CD14-positive monocyte (primary cell): ENCODE data around the gene SLC7A5. TPM values are rescaled to one million over a fixed set of nuclear protein-coding genes. Genes with fewer than 3 reads are reported as not detected.

Experiments used
- DNase-seq, 3 donors: peaks; one replicate each; pipeline ENCODE4 v3.0.0-alpha.2; 2011 to 2022
- H2AFZ ChIP-seq: 2 replicates; pipeline ENCODE4 v1.6.0; 2012; ENCODE audit warnings: mild to moderate bottlenecking, low read depth, low read length, inconsistent platforms; ENCODE audit not compliant: insufficient read depth, poor library complexity, severe bottlenecking
- H3K27ac ChIP-seq, 2 donors: 1 replicate in 1 of 2; 2 replicates in 1 of 2; pipeline ENCODE4 v1.5.1; 2012 to 2013; ENCODE audit warnings: low read length in 2 of 2, control low read depth in 1 of 2, inconsistent platforms in 1 of 2, low read depth in 1 of 2, mild to moderate bottlenecking in 1 of 2
- H3K27me3 ChIP-seq, 2 donors: one replicate each; pipeline versions ENCODE4 v1.6.0 to v1.6.1; 2011 to 2013; ENCODE audit warnings: low read length in 2 of 2; ENCODE audit not compliant: control insufficient read depth in 2 of 2, insufficient read depth in 2 of 2
- H3K36me3 ChIP-seq, 2 donors: replicated peaks in 1 of 2; 1 replicate in 1 of 2; 2 replicates in 1 of 2; pipeline versions ENCODE4 v1.5.1 to v1.6.1; 2012 to 2013; ENCODE audit warnings: low read length in 2 of 2, control low read depth in 1 of 2, inconsistent platforms in 1 of 2, mild to moderate bottlenecking in 1 of 2; ENCODE audit not compliant: insufficient read depth in 2 of 2, control insufficient read depth in 1 of 2
- H3K4me1 ChIP-seq, 2 donors: 1 replicate in 1 of 2; 2 replicates in 1 of 2; pipeline versions ENCODE4 v1.5.1 to v1.6.1; 2012 to 2013; ENCODE audit warnings: low read length in 2 of 2, control low read depth in 1 of 2, inconsistent platforms in 1 of 2, mild to moderate bottlenecking in 1 of 2, moderate library complexity in 1 of 2; ENCODE audit not compliant: insufficient read depth in 2 of 2, control insufficient read depth in 1 of 2
- H3K4me2 ChIP-seq: replicated peaks from 2 replicates; pipeline ENCODE3; 2012; ENCODE audit warnings: low read length, moderate library complexity, mild to moderate bottlenecking; ENCODE audit not compliant: poor library complexity, severe bottlenecking; ENCODE audit errors: extremely low read depth
- H3K4me3 ChIP-seq, 3 experiments: fragments of 200-600 bp in 1 of 3; sonication (generic) in 1 of 3; replicated peaks in 1 of 3; 1 replicate in 2 of 3; 2 replicates in 1 of 3; pipeline ENCODE4 v1.5.1; 2011 to 2013; ENCODE audit warnings: low read length in 3 of 3, mild to moderate bottlenecking in 3 of 3, control low read depth in 2 of 3, low read depth in 2 of 3, inconsistent platforms in 1 of 3, moderate library complexity in 1 of 3
- H3K79me2 ChIP-seq: 2 replicates; pipeline ENCODE4 v1.6.0; 2012; ENCODE audit warnings: mild to moderate bottlenecking, control low read depth, inconsistent platforms, low read length, moderate library complexity; ENCODE audit not compliant: insufficient read depth
- H3K9ac ChIP-seq: 2 replicates; pipeline ENCODE4 v1.6.0; 2017; ENCODE audit warnings: low read length, mild to moderate bottlenecking; ENCODE audit not compliant: insufficient read depth, poor library complexity, severe bottlenecking
- H3K9me3 ChIP-seq, 2 donors: replicated peaks in 1 of 2; 1 replicate in 1 of 2; 2 replicates in 1 of 2; pipeline versions ENCODE4 v1.5.1 to v1.6.1; 2012 to 2013; ENCODE audit warnings: low read length in 2 of 2, control low read depth in 1 of 2; ENCODE audit not compliant: control insufficient read depth in 1 of 2, insufficient read depth in 1 of 2
- H4K20me1 ChIP-seq: 2 replicates; pipeline ENCODE4 v1.6.0; 2012; ENCODE audit warnings: mild to moderate bottlenecking, low read length, control low read depth, moderate library complexity; ENCODE audit not compliant: insufficient read depth
- H3K27ac Mint-ChIP-seq, 7 donors: one replicate each; pipeline ENCODE4 v1.8.0; 2020; ENCODE audit warnings: mild to moderate bottlenecking in 7 of 7, mixed read lengths in 7 of 7, moderate library complexity in 6 of 7, inconsistent platforms in 2 of 7
- H3K27me3 Mint-ChIP-seq, 3 donors: one replicate each; pipeline ENCODE4 v1.8.0; 2021 to 2022; ENCODE audit warnings: low read depth in 3 of 3, mild to moderate bottlenecking in 3 of 3, mixed read lengths in 3 of 3, moderate library complexity in 3 of 3, inconsistent platforms in 1 of 3
- H3K36me3 Mint-ChIP-seq, 2 donors: one replicate each; pipeline ENCODE4 v1.8.0; 2020; ENCODE audit warnings: mixed read lengths in 2 of 2, inconsistent platforms in 1 of 2, mild to moderate bottlenecking in 1 of 2
- H3K4me1 Mint-ChIP-seq: one replicate; pipeline ENCODE4 v1.8.0; 2020; ENCODE audit warnings: mild to moderate bottlenecking, mixed read lengths
- H3K4me3 Mint-ChIP-seq, 2 donors: one replicate each; pipeline ENCODE4 v1.8.0; 2020; ENCODE audit warnings: mild to moderate bottlenecking in 2 of 2, mixed read lengths in 2 of 2, moderate library complexity in 1 of 2
- H3K9me3 Mint-ChIP-seq, 7 donors: one replicate each; pipeline ENCODE4 v1.8.0; 2020 to 2022; ENCODE audit warnings: mixed read lengths in 7 of 7, mild to moderate bottlenecking in 6 of 7, moderate library complexity in 6 of 7, inconsistent platforms in 2 of 7
- CTCF ChIP-seq: fragments of 200-600 bp; IDR thresholded peaks from one replicate; pipeline ENCODE4 v1.8.0; 2022; ENCODE audit warnings: antibody characterized with exemption, mild to moderate bottlenecking
- WGBS: methylation state at CpG from one replicate; pipeline ENCODE4 v1.1.5; 2013; ENCODE audit warnings: missing lambda C conversion rate; ENCODE audit not compliant: insufficient coverage; 5-methylcytosine and 5-hydroxymethylcytosine counted together
- intact Hi-C, 2 donors: fragments of 100-400 bp; cut with micrococcal nuclease; formaldehyde crosslinking; loops; one replicate each; pipeline versions ENCODE4 v1.15.0 to v1.15.1; 2023
- polyA plus RNA-seq, 3 donors: library from polyadenylated mRNA; depleted of rRNA in 1 of 3; unstranded in 2 of 3; stranded (reverse) in 1 of 3; fragments of 300-500 nt in 2 of 3; fragments of >200 nt in 1 of 3; fragmentation: Illumina TruSeq in 2 of 3; gene quantifications; 1 replicate in 2 of 3; 2 replicates in 1 of 3; pipeline ENCODE4 v1.2.3, GENCODE V29; 2012 to 2021

SLC7A5 gene
- polyA plus RNA-seq, 3 donors: 0.40 to 5.8 (median 1.1) TPM

- no peak for TF ChIP-seq CTCF
- Histone ChIP-seq H3K79me2 (no peaks in the 10 kb centered on the region), H4K20me1 (no peaks in the 10 kb centered on the region), H3K9ac (no peak overlapping the region), H3K4me2 (no peak overlapping the region), H3K4me3 (no peak overlapping the region), H3K27me3 (no peaks in the 10 kb centered on the region), H3K9me3 (no peaks in the 10 kb centered on the region), H3K4me1 (peaks cover 11 to 16% of the 10 kb centered on the region in 2 donors), H3K36me3 (no peaks in the 10 kb centered on the region), H2AFZ (no peak overlapping the region), H3K27ac (no peak overlapping the region)
- Mint-ChIP-seq H3K27me3 (peaks cover 0 to 9% (median 5%) of the 10 kb centered on the region in 3 donors), H3K9me3 (peaks cover 0 to 4% (median 0%) of the 10 kb centered on the region in 7 donors), H3K4me1 (peaks cover 22% of the 10 kb centered on the region), H3K36me3 (no peaks in the 10 kb centered on the region), H3K27ac (no peak overlapping the region), H3K4me3 (no peak overlapping the region)
- intact Hi-C loops: no loop called here
- 52% methylated on average over 15 of the region's 16 CpGs for WGBS
- no peak for DNase-seq
Measured at GRCh38 chr16:87801679-87802259, 67.5 kb downstream of the SLC7A5 start.

- Mint-ChIP-seq H3K27ac (no peak overlapping the region), H3K4me3 (no peak overlapping the region), H3K27me3 (peaks cover 0 to 8% (median 5%) of the 10 kb centered on the region in 3 donors), H3K36me3 (no peaks in the 10 kb centered on the region), H3K4me1 (peaks cover 13% of the 10 kb centered on the region), H3K9me3 (peaks cover 0 to 4% (median 0%) of the 10 kb centered on the region in 7 donors)
- H4K20me1 ChIP-seq: no peaks in the 10 kb centered on the region
- no peak for TF ChIP-seq CTCF
- H3K27me3 ChIP-seq: no peaks in the 10 kb centered on the region
- H3K27ac ChIP-seq: no peak overlapping the region
- intact Hi-C loops: no loop called here
- H3K4me1 ChIP-seq: peaks cover 2 to 6% of the 10 kb centered on the region in 2 donors
- DNase-seq: no peak
- no peaks in the 10 kb centered on the region for H3K79me2 ChIP-seq
- H3K4me3 ChIP-seq: no peak overlapping the region
- H3K36me3 ChIP-seq: no peaks in the 10 kb centered on the region
- H3K9me3 ChIP-seq: no peaks in the 10 kb centered on the region
- 85% methylated on average over 6 of the region's 6 CpGs for WGBS
- no peak overlapping the region for H3K9ac ChIP-seq
- H3K4me2 ChIP-seq: no peak overlapping the region
- no peak overlapping the region for H2AFZ ChIP-seq
Measured at GRCh38 chr16:87800497-87800896, 68.8 kb downstream of the SLC7A5 start.
